ENCODE data around the gene RASD1. TPM values are rescaled to one million over a fixed set of nuclear protein-coding genes. Genes with fewer than 3 reads are reported as not detected.

RASD1 gene
- total and polyA plus RNA-seq, 2 experiments from 2014 or later = 1.2 to 2.2 TPM

- peak; percentile 41 for DNase-seq
- no peaks in the 10 kb centered on the region for H3K9me3 ChIP-seq (ENCODE audit: low read depth)
- H3K9ac ChIP-seq = no peak overlapping the region
- H3K4me3 ChIP-seq = no peak overlapping the region
- no peaks in the 10 kb centered on the region for H3K9me2 ChIP-seq (ENCODE audit: insufficient read depth)
- WGBS, 2 experiments (ENCODE audit: low coverage in 1 of 2, low lambda C conversion rate in 2 of 2, missing lambda C conversion rate in 2 of 2) = 40 to 41% methylated on average over 7 of the region's 7 CpGs
- H3K27ac ChIP-seq = no peak overlapping the region
- no peaks in the 10 kb centered on the region for H3K4me1 ChIP-seq (ENCODE audit: insufficient read depth)
- no peaks in the 10 kb centered on the region for H3K27me3 ChIP-seq (replicated peaks; ENCODE audit: insufficient read depth)
- TF ChIP-seq EZH2 (IDR thresholded peaks at IDR 0.05; ENCODE audit: insufficient read depth, poor library complexity, severe bottlenecking) (no peak), EZH2phosphoT487 (IDR thresholded peaks at IDR 0.05; ENCODE audit: insufficient read depth, low read depth) (no peak)
- no peaks in the 10 kb centered on the region for H4K20me1 ChIP-seq (ENCODE audit: insufficient read depth)
- in situ Hi-C loops (cut with MboI) = no loop called here
- H2AFZ ChIP-seq = no peak overlapping the region
- no peaks in the 10 kb centered on the region for H3K36me3 ChIP-seq (ENCODE audit: low read depth)
- no peaks in the 10 kb centered on the region for H3F3A ChIP-seq (ENCODE audit: insufficient read depth)
- H3K79me2 ChIP-seq (ENCODE audit: insufficient read depth) = no peaks in the 10 kb centered on the region
- no peak overlapping the region for H3K4me2 ChIP-seq (ENCODE audit: unreplicated experiment)
These were observed 39.8 kb upstream of the RASD1 start for GRCh38 chr17:17535957-17536356.

GRCh38 chr17:17533901-17534441 is 37.8 kb upstream of the RASD1 start:
- DNase-seq = no peak
- Histone ChIP-seq H3K9ac (no peak overlapping the region), H3K9me3 (ENCODE audit: low read depth) (no peaks in the 10 kb centered on the region), H2AFZ (no peak overlapping the region), H3K4me2 (ENCODE audit: unreplicated experiment) (no peak overlapping the region), H3K4me1 (ENCODE audit: insufficient read depth) (no peaks in the 10 kb centered on the region), H3K36me3 (ENCODE audit: low read depth) (no peaks in the 10 kb centered on the region), H3F3A (ENCODE audit: insufficient read depth) (no peaks in the 10 kb centered on the region), H4K20me1 (ENCODE audit: insufficient read depth) (no peaks in the 10 kb centered on the region), H3K27ac (no peak overlapping the region), H3K4me3 (no peak overlapping the region), H3K9me2 (ENCODE audit: insufficient read depth) (no peaks in the 10 kb centered on the region), H3K27me3 (replicated peaks; ENCODE audit: insufficient read depth) (no peaks in the 10 kb centered on the region), H3K79me2 (ENCODE audit: insufficient read depth) (no peaks in the 10 kb centered on the region)
- no peak for TF ChIP-seq EZH2phosphoT487 (IDR thresholded peaks at IDR 0.05; ENCODE audit: insufficient read depth, low read depth)
- in situ Hi-C loops (cut with MboI) = no loop called here
- 94 to 100% methylated on average over 3 of the region's 3 CpGs for WGBS, 2 experiments (ENCODE audit: low coverage in 1 of 2, low lambda C conversion rate in 2 of 2, missing lambda C conversion rate in 2 of 2)

- H3F3A ChIP-seq (ENCODE audit: insufficient read depth) = no peaks in the 10 kb centered on the region
- H3K9me3 ChIP-seq (ENCODE audit: low read depth) = no peaks in the 10 kb centered on the region
- no peak for TF ChIP-seq EZH2 (IDR thresholded peaks at IDR 0.05; ENCODE audit: insufficient read depth, poor library complexity, severe bottlenecking)
- no peak for TF ChIP-seq EZH2phosphoT487 (IDR thresholded peaks at IDR 0.05; ENCODE audit: insufficient read depth, low read depth)
- H3K36me3 ChIP-seq (ENCODE audit: low read depth) = no peaks in the 10 kb centered on the region
- WGBS, 2 experiments (ENCODE audit: low coverage in 1 of 2, low lambda C conversion rate in 2 of 2, missing lambda C conversion rate in 2 of 2) = 96 to 97% methylated on average over 1 of the region's 1 CpG
- no peaks in the 10 kb centered on the region for H3K9me2 ChIP-seq (ENCODE audit: insufficient read depth)
- H2AFZ ChIP-seq = no peak overlapping the region
- H3K4me2 ChIP-seq (ENCODE audit: unreplicated experiment) = no peak overlapping the region
- H3K4me3 ChIP-seq = no peak overlapping the region
- in situ Hi-C loops (cut with MboI) = no loop called here
- H3K79me2 ChIP-seq (ENCODE audit: insufficient read depth) = no peaks in the 10 kb centered on the region
- no peak for DNase-seq
- H4K20me1 ChIP-seq (ENCODE audit: insufficient read depth) = no peaks in the 10 kb centered on the region
- no peaks in the 10 kb centered on the region for H3K4me1 ChIP-seq (ENCODE audit: insufficient read depth)
- no peaks in the 10 kb centered on the region for H3K27me3 ChIP-seq (replicated peaks; ENCODE audit: insufficient read depth)
- H3K9ac ChIP-seq = no peak overlapping the region
- no peak overlapping the region for H3K27ac ChIP-seq
These were observed 36.8 kb upstream of the RASD1 start for GRCh38 chr17:17532991-17533390.

- WGBS, 2 experiments (ENCODE audit: low coverage in 1 of 2, low lambda C conversion rate in 2 of 2, missing lambda C conversion rate in 2 of 2) = 71 to 77% methylated on average over 4 of the region's 4 CpGs
- no peak for TF ChIP-seq EZH2phosphoT487 (IDR thresholded peaks at IDR 0.05; ENCODE audit: insufficient read depth, low read depth)
- no peak for TF ChIP-seq EZH2 (IDR thresholded peaks at IDR 0.05; ENCODE audit: insufficient read depth, poor library complexity, severe bottlenecking)
- H3F3A ChIP-seq (ENCODE audit: insufficient read depth) = no peaks in the 10 kb centered on the region
- H4K20me1 ChIP-seq (ENCODE audit: insufficient read depth) = no peaks in the 10 kb centered on the region
- no peak overlapping the region for H3K4me2 ChIP-seq (ENCODE audit: unreplicated experiment)
- in situ Hi-C loops (cut with MboI) = no loop called here
- H3K36me3 ChIP-seq (ENCODE audit: low read depth) = no peaks in the 10 kb centered on the region
- H3K4me1 ChIP-seq (ENCODE audit: insufficient read depth) = no peaks in the 10 kb centered on the region
- no peak overlapping the region for H3K9ac ChIP-seq
- no peak overlapping the region for H3K4me3 ChIP-seq
- no peaks in the 10 kb centered on the region for H3K79me2 ChIP-seq (ENCODE audit: insufficient read depth)
- H3K27ac ChIP-seq = no peak overlapping the region
- H3K9me2 ChIP-seq (ENCODE audit: insufficient read depth) = no peaks in the 10 kb centered on the region
- no peaks in the 10 kb centered on the region for H3K27me3 ChIP-seq (replicated peaks; ENCODE audit: insufficient read depth)
- no peak for DNase-seq
- H2AFZ ChIP-seq = no peak overlapping the region
- H3K9me3 ChIP-seq (ENCODE audit: low read depth) = no peaks in the 10 kb centered on the region
These were observed 35.0 kb upstream of the RASD1 start for GRCh38 chr17:17531156-17531555.
